Right lobe of liver (tissue), 6 donors: ENCODE data around the gene BORCS8. TPM values are rescaled to one million over a fixed set of nuclear protein-coding genes. Genes with fewer than 3 reads are reported as not detected.

Experiments used
- ATAC-seq, 4 donors: fragments of 200-7000 bp; cut with Tn5 transposase; one replicate each; pipeline ENCODE4 v1.9.1; 2020; ENCODE audit warnings: mild to moderate bottlenecking in 4 of 4, moderate library complexity in 4 of 4
- DNase-seq, 3 donors: peaks; one replicate each; pipeline ENCODE4 v3.0.0-alpha.2; 2020
- H3K27ac ChIP-seq, 3 donors: fragments of 200-600 bp; one replicate each; pipeline ENCODE4 v1.8.0; 2022
- H3K27me3 ChIP-seq, 2 donors: fragments of 200-600 bp; one replicate each; pipeline ENCODE4 v1.8.0; 2022
- H3K36me3 ChIP-seq, 4 donors: fragments of 200-600 bp; sonication (generic) in 1 of 4; one replicate each; pipeline versions ENCODE4 v1.5.1 to v1.8.0; 2017 to 2022; ENCODE audit warnings: control low read depth in 1 of 4
- H3K4me1 ChIP-seq, 4 donors: fragments of 200-600 bp; sonication (generic) in 1 of 4; one replicate each; pipeline versions ENCODE4 v1.5.1 to v1.8.0; 2017 to 2022; ENCODE audit warnings: control low read depth in 1 of 4
- H3K4me3 ChIP-seq, 3 donors: fragments of 200-600 bp; one replicate each; pipeline ENCODE4 v1.8.0; 2022
- H3K9me3 ChIP-seq, 4 donors: fragments of 200-600 bp; sonication (generic) in 1 of 4; one replicate each; pipeline versions ENCODE4 v1.5.1 to v1.8.0; 2017 to 2022; ENCODE audit warnings: control low read depth in 1 of 4
- CTCF ChIP-seq, 4 donors: fragments of 200-600 bp in 3 of 4; fragments of 450-650 bp in 1 of 4; IDR thresholded peaks; one replicate each; pipeline versions ENCODE4 v1.5.1 to v1.8.0; 2016 to 2022; ENCODE audit warnings: antibody characterized with exemption in 4 of 4, mild to moderate bottlenecking in 2 of 4
- POLR2A ChIP-seq: fragments of 450-650 bp; IDR thresholded peaks from one replicate; pipeline ENCODE4 v1.6.1; 2017; ENCODE audit warnings: antibody characterized with exemption, mild to moderate bottlenecking
- WGBS: methylation state at CpG from one replicate; pipeline ENCODE4 v1.1.6; 2018; ENCODE audit warnings: low coverage, low lambda C conversion rate; ENCODE audit not compliant: insufficient coverage; ENCODE audit errors: missing lambda C conversion rate; 5-methylcytosine and 5-hydroxymethylcytosine counted together
- intact Hi-C, 2 donors: fragments of 100-400 bp; cut with DNase I; formaldehyde crosslinking; loops; one replicate each; pipeline versions ENCODE4 v1.11.2 to v1.14.1; 2022
- total RNA-seq, 6 experiments: library from RNA; depleted of rRNA in 2 of 6; stranded (reverse); fragments of >200 nt in 2 of 6; fragmentation: NEBNext Ultra II Directional in 3 of 6; extraction: Animal tissue kit (Norgen Biotek cat#: 25700) in 3 of 6; gene quantifications; one replicate each; pipeline versions ENCODE4 v1.1.0 to v1.2.4, GENCODE V29; 2016 to 2023
- donor health status: DM: no; HTN: yes; CAD: no.
- donor health status: DM: no; HTN: no; CAD: no.
- donor health status: DM: no; HTN: no; CAD: no.
- donor health status: DM: no; HTN: yes; CAD: no.
- donor health status: DM: no; HTN: yes; CAD: no.

The BORCS8 gene
- total RNA-seq, 6 experiments from 2014 or later: 6.0 to 12.2 (median 9.8) TPM

- intact Hi-C loops: no loop called here
- Histone ChIP-seq H3K9me3 (no peaks in the 10 kb centered on the region), H3K27me3 (no peaks in the 10 kb centered on the region), H3K36me3 (no peaks in the 10 kb centered on the region), H3K27ac (no peak overlapping the region), H3K4me1 (peaks cover 0 to 1% (median 0%) of the 10 kb centered on the region in 4 donors), H3K4me3 (no peak overlapping the region)
- 67% methylated on average over 5 of the region's 8 CpGs for WGBS
- no peak for ATAC-seq
- DNase-seq: no peak
- TF ChIP-seq POLR2A: no peak
- TF ChIP-seq CTCF (IDR thresholded peaks at IDR 0.05): no peak
Measured at GRCh38 chr19:19207637-19208572, 16.0 kb upstream of the BORCS8 start.

GRCh38 chr19:19206938-19207337, 15.0 kb upstream of the BORCS8 start:
- DNase-seq (no peak), ATAC-seq (no peak)
- Histone ChIP-seq H3K4me1 (peaks cover 0 to 10% (median 1%) of the 10 kb centered on the region in 4 donors), H3K9me3 (no peaks in the 10 kb centered on the region), H3K4me3 (no peak overlapping the region), H3K36me3 (no peaks in the 10 kb centered on the region), H3K27ac (no peak overlapping the region), H3K27me3 (no peaks in the 10 kb centered on the region)
- TF ChIP-seq POLR2A: no peak
- no peak for TF ChIP-seq CTCF (IDR thresholded peaks at IDR 0.05)
- WGBS: 36% methylated on average over 1 of the region's 5 CpGs
- intact Hi-C loops: no loop called here

GRCh38 chr19:19205416-19206410, 13.8 kb upstream of the BORCS8 start:
- 54% methylated on average over 9 of the region's 14 CpGs for WGBS
- Histone ChIP-seq H3K27ac (no peak overlapping the region), H3K4me1 (peaks cover 0 to 10% (median 1%) of the 10 kb centered on the region in 4 donors), H3K27me3 (no peaks in the 10 kb centered on the region), H3K4me3 (no peak overlapping the region), H3K36me3 (no peaks in the 10 kb centered on the region), H3K9me3 (no peaks in the 10 kb centered on the region)
- DNase-seq (no peak), ATAC-seq (no peak)
- intact Hi-C loops: no loop called here
- TF ChIP-seq CTCF (IDR thresholded peaks at IDR 0.05): no peak
- no peak for TF ChIP-seq POLR2A

GRCh38 chr19:19204181-19204580, 12.2 kb upstream of the BORCS8 start:
- no peak for DNase-seq
- no peak overlapping the region for H3K4me3 ChIP-seq
- intact Hi-C loops: no loop called here
- WGBS: 75% methylated on average over 13 of the region's 13 CpGs
- peaks cover 0 to 10% (median 1%) of the 10 kb centered on the region in 4 donors for H3K4me1 ChIP-seq
- no peak overlapping the region for H3K27ac ChIP-seq
- no peak for TF ChIP-seq POLR2A
- no peak for TF ChIP-seq CTCF (IDR thresholded peaks at IDR 0.05)
- ATAC-seq: no peak
- no peaks in the 10 kb centered on the region for H3K9me3 ChIP-seq
- H3K27me3 ChIP-seq: no peaks in the 10 kb centered on the region
- H3K36me3 ChIP-seq: peaks cover 0 to 2% (median 0%) of the 10 kb centered on the region in 4 donors
